HCT116 (cell line): ENCODE data around the gene HOXC13. TPM values are rescaled to one million over a fixed set of nuclear protein-coding genes. Genes with fewer than 3 reads are reported as not detected.
A peak's percentile ranks its signal among the peaks of the same experiment; 100 is the strongest.

Source experiments
- ATAC-seq: fragments of 200-7000 bp; cut with Tn5 transposase; 2 replicates; pipeline ENCODE4 v1.9.1; 2020; ENCODE audit warnings: mild to moderate bottlenecking, moderate library complexity
- BruUV-seq: library from RNA; stranded (reverse); fragments of 400-500 nt; replicated peaks from 2 replicates; lab custom pipeline; 2021; lab: Mats Ljungman, UMichigan
- CTCF ChIA-PET: fragments of 300-600 bp; sonication (Branson Sonifier 250); formaldehyde crosslinking; loops from one replicate; lab custom pipeline; 2021; ENCODE audit warnings: antibody characterized with exemption; lab: Charles Lee
- POLR2A ChIA-PET: fragments of 300-600, 350-600 bp; sonication (Branson Sonifier 250); formaldehyde crosslinking; loops from one replicate; lab custom pipeline; 2021; ENCODE audit warnings: antibody characterized with exemption; lab: Charles Lee
- RAD21 ChIA-PET, 2 experiments: fragments of 300-600 bp; sonication (Branson Sonifier 250); formaldehyde crosslinking; loops; one replicate each; lab custom pipeline; 2023; ENCODE audit warnings: low total read pairs in 2 of 2; ENCODE audit not compliant: uncharacterized antibody in 2 of 2, unreplicated experiment in 2 of 2, low non-redundant PET in 1 of 2; lab: Charles Lee
- DNase-seq: peaks from one replicate; pipeline ENCODE4 v3.0.0-alpha.2; 2010; ENCODE audit warnings: low read depth, low spot score
- H2AFZ ChIP-seq: fragments of 200-600 bp; shearing (Covaris generic), sonication (generic); 2 replicates; pipeline ENCODE4 v1.6.1; 2017; ENCODE audit warnings: low read depth, mixed run types, mixed read lengths, antibody characterized with exemption, low read length; ENCODE audit not compliant: poor library complexity, severe bottlenecking
- H3K27ac ChIP-seq: 2 replicates; pipeline ENCODE4 v1.5.1; 2012; ENCODE audit warnings: low read depth, low read length
- H3K27me3 ChIP-seq: fragments of 200-600 bp; sonication (generic); 2 replicates; pipeline ENCODE4 v1.6.1; 2016; ENCODE audit warnings: mixed run types, low read length, mixed read lengths; ENCODE audit not compliant: insufficient read depth
- H3K36me3 ChIP-seq, 2 experiments: fragments of 200-500 bp in 1 of 2; fragments of 200-600 bp in 1 of 2; sonication (Bioruptor generic) in 1 of 2; sonication (generic) in 1 of 2; 2 replicates each; pipeline versions ENCODE4 v1.5.1 to v1.6.1; 2014 to 2016; ENCODE audit warnings: low read length in 2 of 2, inconsistent platforms in 1 of 2, mixed read lengths in 1 of 2, mixed run types in 1 of 2; ENCODE audit not compliant: insufficient read depth in 2 of 2, control insufficient read depth in 1 of 2
- H3K4me1 ChIP-seq, 2 experiments: fragments of 200-600 bp in 1 of 2; sonication (generic) in 1 of 2; 2 replicates each; pipeline versions ENCODE4 v1.5.1 to v1.6.1; 2012 to 2017; ENCODE audit warnings: low read length in 2 of 2, inconsistent platforms in 1 of 2, mild to moderate bottlenecking in 1 of 2, mixed read lengths in 1 of 2, mixed run types in 1 of 2, moderate library complexity in 1 of 2; ENCODE audit not compliant: insufficient read depth in 2 of 2, control insufficient read depth in 1 of 2
- H3K4me2 ChIP-seq: fragments of 200-600 bp; sonication (generic); 2 replicates; pipeline ENCODE4 v1.6.1; 2017; ENCODE audit warnings: mixed run types, low read length, mixed read lengths
- H3K4me3 ChIP-seq, 2 experiments: fragments of 200-600 bp in 1 of 2; sonication (generic) in 1 of 2; replicated peaks in 1 of 2; 2 replicates each; pipeline ENCODE4 v1.5.1; 2011 to 2016; ENCODE audit warnings: low read length in 2 of 2, control low read depth in 1 of 2, low read depth in 1 of 2, mild to moderate bottlenecking in 1 of 2, mixed read lengths in 1 of 2, mixed run types in 1 of 2
- H3K79me2 ChIP-seq: fragments of 200-600 bp; sonication (generic); 2 replicates; pipeline ENCODE4 v1.6.1; 2017; ENCODE audit warnings: mild to moderate bottlenecking, mixed run types, low read length, moderate library complexity, mixed read lengths; ENCODE audit not compliant: insufficient read depth
- H3K9ac ChIP-seq: fragments of 200-600 bp; sonication (generic); 2 replicates; pipeline ENCODE4 v1.6.1; 2016; ENCODE audit warnings: low read length, mixed read lengths
- H3K9me2 ChIP-seq: fragments of 200-600 bp; sonication (generic), shearing (Covaris generic); 2 replicates; pipeline ENCODE4 v1.6.1; 2017; ENCODE audit warnings: mixed run types, mild to moderate bottlenecking, moderate library complexity; ENCODE audit not compliant: insufficient read depth
- H3K9me3 ChIP-seq, 2 experiments: fragments of 200-500 bp in 1 of 2; fragments of 200-600 bp in 1 of 2; sonication (Bioruptor generic) in 1 of 2; sonication (generic) in 1 of 2; 2 replicates each; pipeline ENCODE4 v1.6.1; 2014 to 2017; ENCODE audit warnings: low read length in 2 of 2, mixed read lengths in 2 of 2, inconsistent platforms in 1 of 2, low read depth in 1 of 2, mild to moderate bottlenecking in 1 of 2, mixed run types in 1 of 2, moderate library complexity in 1 of 2; ENCODE audit not compliant: control insufficient read depth in 1 of 2, insufficient read depth in 1 of 2
- H4K20me1 ChIP-seq: fragments of 200-600 bp; sonication (generic), shearing (Covaris generic); 2 replicates; pipeline ENCODE4 v1.6.1; 2017; ENCODE audit warnings: mixed run types, mild to moderate bottlenecking, moderate library complexity; ENCODE audit not compliant: insufficient read depth
- CBX3 ChIP-seq: IDR thresholded peaks from 2 replicates; pipeline ENCODE4 v1.6.1; 2012; ENCODE audit warnings: low read depth
- ELF1 ChIP-seq: IDR thresholded peaks from 2 replicates; pipeline ENCODE4 v1.6.1; 2012; ENCODE audit warnings: low read depth, borderline replicate concordance
- SIN3A ChIP-seq: IDR thresholded peaks from 2 replicates; pipeline ENCODE4 v1.6.1; 2012; ENCODE audit warnings: low read depth
- SRF ChIP-seq: IDR thresholded peaks from 2 replicates; pipeline ENCODE4 v1.6.1; 2012; ENCODE audit warnings: low read depth
- YY1 ChIP-seq: IDR thresholded peaks from 2 replicates; pipeline ENCODE4 v1.6.1; 2011; ENCODE audit warnings: low read length, low read depth, moderate library complexity, mild to moderate bottlenecking; ENCODE audit not compliant: insufficient replicate concordance; ENCODE audit errors: extremely low read depth
- ZFX ChIP-seq: fragments of 450-650 bp; IDR thresholded peaks from 2 replicates; pipeline ENCODE4 v1.6.1; 2017
- intact Hi-C: fragments of 100-400 bp; cut with micrococcal nuclease; formaldehyde crosslinking; loops from 2 replicates; pipeline ENCODE4 v1.10.0; 2022
- total RNA-seq: library from RNA; stranded (reverse); gene quantifications from one replicate; pipeline ENCODE4 v1.2.1, GENCODE V29; 2021; ENCODE audit not compliant: unreplicated experiment
- TF ChIP-seq, protein P1 (sequence below): IDR thresholded peaks from 2 replicates; pipeline ENCODE4 v1.6.1; 2012
- TF ChIP-seq, protein P2 (sequence below): IDR thresholded peaks from 2 replicates; pipeline ENCODE4 v1.6.1; 2012; ENCODE audit warnings: low read depth
- TF ChIP-seq, protein P3 (sequence below): IDR thresholded peaks from 2 replicates; pipeline ENCODE4 v1.6.1; 2011; ENCODE audit warnings: mild to moderate bottlenecking, low read length, moderate library complexity; ENCODE audit not compliant: insufficient replicate concordance; ENCODE audit errors: extremely low read depth
- TF ChIP-seq, protein P4 (sequence below), 3 experiments: fragments of 200-600 bp in 1 of 3; sonication (generic) in 1 of 3; IDR thresholded peaks in 2 of 3; conservative IDR thresholded peaks in 1 of 3; 2 replicates each; pipeline ENCODE4 v1.5.1; 2012 to 2017; ENCODE audit warnings: low read depth in 2 of 3, low read length in 2 of 3, antibody characterized with exemption in 1 of 3, borderline replicate concordance in 1 of 3, control low read depth in 1 of 3, mild to moderate bottlenecking in 1 of 3, mixed read lengths in 1 of 3, mixed run types in 1 of 3, moderate library complexity in 1 of 3; ENCODE audit not compliant: insufficient read depth in 1 of 3
- TF ChIP-seq, protein P5 (sequence below): IDR thresholded peaks from 2 replicates; pipeline ENCODE4 v1.6.1; 2012

HOXC13 gene
- total RNA-seq, 1 experiment from 2014 or later = 3.8 TPM

DNA sequence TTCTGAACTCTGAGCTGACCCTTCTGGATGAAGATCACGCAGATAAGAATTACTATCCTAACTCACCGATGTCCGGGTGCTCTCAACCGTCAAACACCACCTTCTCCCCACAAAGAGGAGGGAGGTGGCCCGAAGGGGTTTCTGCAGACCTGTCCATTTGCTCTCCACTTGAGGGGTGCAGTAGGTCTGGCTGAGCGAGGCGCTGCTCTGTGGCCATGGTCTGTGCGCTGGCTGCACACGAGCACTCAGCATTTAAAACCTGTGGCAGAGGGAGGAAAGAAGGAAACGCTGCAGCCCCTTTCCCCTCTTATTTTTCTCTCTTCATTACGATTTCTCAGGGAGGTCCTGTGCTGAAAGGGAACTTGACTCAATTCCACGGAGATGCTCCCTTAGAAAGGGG lies 1.5 kb upstream of the HOXC13 start (continued):
- TF ChIP-seq, protein P1, sequence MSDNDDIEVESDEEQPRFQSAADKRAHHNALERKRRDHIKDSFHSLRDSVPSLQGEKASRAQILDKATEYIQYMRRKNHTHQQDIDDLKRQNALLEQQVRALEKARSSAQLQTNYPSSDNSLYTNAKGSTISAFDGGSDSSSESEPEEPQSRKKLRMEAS = no peak
- TF ChIP-seq SRF = no peak
- TF ChIP-seq SIN3A = no peak
- TF ChIP-seq YY1 = no peak
- TF ChIP-seq ELF1 = no peak

DNA sequence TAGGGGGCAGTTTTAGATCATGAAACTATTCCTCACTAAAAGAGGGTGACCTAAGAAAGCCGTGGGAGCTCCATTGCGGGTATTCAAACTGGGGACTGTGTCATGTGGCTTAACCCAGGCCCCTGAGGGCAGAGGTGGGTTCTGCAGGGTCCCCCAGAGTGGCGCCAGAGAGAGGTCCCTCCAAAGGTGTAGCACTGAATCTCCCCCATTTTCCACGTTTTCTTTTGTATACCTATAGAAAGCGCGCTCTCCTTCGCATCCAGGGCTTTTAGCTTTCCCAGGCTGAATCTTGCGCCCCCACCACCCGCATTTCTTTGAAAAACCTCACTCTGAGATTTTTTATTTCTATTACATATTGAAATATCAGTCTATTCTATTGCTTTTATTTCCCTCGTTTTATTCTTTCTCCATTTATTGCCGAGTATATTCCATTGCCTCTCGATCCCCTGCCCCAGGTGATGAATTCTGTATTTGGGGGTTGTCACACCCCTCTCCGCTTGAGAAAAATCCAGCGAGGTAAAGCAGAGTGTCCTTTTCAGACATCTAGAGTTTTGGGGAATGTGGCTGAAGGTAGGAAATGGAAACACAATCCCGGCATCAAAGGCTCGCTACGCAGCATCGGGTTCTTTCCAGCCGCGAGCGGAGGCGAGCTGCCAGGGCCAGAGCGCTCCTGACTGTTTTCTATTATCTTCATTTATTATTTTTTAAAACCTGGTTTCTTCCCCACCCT lies 870 bp upstream of the HOXC13 start:
- Histone ChIP-seq H3K79me2 (no peaks in the 10 kb centered on the region), H4K20me1 (no peaks in the 10 kb centered on the region), H3K4me1 (peaks cover 8 to 15% of the 10 kb centered on the region in 2 experiments; a peak in 3 of 4 replicates), H3K27me3 (0 out of 2 replicates have a peak, but pooled peaks cover 3% of the 10 kb centered on the region), H3K4me2 (peak overlapping the region; percentile 65), H3K4me3 (peak overlapping the region in 1 of 2 experiments; percentile 39; a peak in 2 of 4 replicates), H3K27ac (no peak overlapping the region), H3K36me3 (no peaks in the 10 kb centered on the region), H2AFZ (no peak overlapping the region), H3K9me2 (no peaks in the 10 kb centered on the region), H3K9ac (no peak overlapping the region), H3K9me3 (no peaks in the 10 kb centered on the region)
- POLR2A ChIA-PET = interaction anchor here (1.5 kb wide), 1 partner anchor 16 kb away, joined by 4 read pairs; no protein-coding TSS in a partner anchor
- no TSS peak for BruUV-seq
- no peak for ATAC-seq
- RAD21 ChIA-PET = interaction anchor here in 1 of 2 experiments (0.8 kb wide), 1 partner anchor 94 kb away, joined by 3 read pairs; no protein-coding TSS in a partner anchor
- TF ChIP-seq ZFX (no peak), SRF (no peak), CBX3 (no peak)
- TF ChIP-seq, protein P2, sequence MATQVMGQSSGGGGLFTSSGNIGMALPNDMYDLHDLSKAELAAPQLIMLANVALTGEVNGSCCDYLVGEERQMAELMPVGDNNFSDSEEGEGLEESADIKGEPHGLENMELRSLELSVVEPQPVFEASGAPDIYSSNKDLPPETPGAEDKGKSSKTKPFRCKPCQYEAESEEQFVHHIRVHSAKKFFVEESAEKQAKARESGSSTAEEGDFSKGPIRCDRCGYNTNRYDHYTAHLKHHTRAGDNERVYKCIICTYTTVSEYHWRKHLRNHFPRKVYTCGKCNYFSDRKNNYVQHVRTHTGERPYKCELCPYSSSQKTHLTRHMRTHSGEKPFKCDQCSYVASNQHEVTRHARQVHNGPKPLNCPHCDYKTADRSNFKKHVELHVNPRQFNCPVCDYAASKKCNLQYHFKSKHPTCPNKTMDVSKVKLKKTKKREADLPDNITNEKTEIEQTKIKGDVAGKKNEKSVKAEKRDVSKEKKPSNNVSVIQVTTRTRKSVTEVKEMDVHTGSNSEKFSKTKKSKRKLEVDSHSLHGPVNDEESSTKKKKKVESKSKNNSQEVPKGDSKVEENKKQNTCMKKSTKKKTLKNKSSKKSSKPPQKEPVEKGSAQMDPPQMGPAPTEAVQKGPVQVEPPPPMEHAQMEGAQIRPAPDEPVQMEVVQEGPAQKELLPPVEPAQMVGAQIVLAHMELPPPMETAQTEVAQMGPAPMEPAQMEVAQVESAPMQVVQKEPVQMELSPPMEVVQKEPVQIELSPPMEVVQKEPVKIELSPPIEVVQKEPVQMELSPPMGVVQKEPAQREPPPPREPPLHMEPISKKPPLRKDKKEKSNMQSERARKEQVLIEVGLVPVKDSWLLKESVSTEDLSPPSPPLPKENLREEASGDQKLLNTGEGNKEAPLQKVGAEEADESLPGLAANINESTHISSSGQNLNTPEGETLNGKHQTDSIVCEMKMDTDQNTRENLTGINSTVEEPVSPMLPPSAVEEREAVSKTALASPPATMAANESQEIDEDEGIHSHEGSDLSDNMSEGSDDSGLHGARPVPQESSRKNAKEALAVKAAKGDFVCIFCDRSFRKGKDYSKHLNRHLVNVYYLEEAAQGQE = no peak
- TF ChIP-seq, protein P3, sequence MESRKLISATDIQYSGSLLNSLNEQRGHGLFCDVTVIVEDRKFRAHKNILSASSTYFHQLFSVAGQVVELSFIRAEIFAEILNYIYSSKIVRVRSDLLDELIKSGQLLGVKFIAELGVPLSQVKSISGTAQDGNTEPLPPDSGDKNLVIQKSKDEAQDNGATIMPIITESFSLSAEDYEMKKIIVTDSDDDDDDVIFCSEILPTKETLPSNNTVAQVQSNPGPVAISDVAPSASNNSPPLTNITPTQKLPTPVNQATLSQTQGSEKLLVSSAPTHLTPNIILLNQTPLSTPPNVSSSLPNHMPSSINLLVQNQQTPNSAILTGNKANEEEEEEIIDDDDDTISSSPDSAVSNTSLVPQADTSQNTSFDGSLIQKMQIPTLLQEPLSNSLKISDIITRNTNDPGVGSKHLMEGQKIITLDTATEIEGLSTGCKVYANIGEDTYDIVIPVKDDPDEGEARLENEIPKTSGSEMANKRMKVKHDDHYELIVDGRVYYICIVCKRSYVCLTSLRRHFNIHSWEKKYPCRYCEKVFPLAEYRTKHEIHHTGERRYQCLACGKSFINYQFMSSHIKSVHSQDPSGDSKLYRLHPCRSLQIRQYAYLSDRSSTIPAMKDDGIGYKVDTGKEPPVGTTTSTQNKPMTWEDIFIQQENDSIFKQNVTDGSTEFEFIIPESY = no peak
- TF ChIP-seq, protein P4, sequence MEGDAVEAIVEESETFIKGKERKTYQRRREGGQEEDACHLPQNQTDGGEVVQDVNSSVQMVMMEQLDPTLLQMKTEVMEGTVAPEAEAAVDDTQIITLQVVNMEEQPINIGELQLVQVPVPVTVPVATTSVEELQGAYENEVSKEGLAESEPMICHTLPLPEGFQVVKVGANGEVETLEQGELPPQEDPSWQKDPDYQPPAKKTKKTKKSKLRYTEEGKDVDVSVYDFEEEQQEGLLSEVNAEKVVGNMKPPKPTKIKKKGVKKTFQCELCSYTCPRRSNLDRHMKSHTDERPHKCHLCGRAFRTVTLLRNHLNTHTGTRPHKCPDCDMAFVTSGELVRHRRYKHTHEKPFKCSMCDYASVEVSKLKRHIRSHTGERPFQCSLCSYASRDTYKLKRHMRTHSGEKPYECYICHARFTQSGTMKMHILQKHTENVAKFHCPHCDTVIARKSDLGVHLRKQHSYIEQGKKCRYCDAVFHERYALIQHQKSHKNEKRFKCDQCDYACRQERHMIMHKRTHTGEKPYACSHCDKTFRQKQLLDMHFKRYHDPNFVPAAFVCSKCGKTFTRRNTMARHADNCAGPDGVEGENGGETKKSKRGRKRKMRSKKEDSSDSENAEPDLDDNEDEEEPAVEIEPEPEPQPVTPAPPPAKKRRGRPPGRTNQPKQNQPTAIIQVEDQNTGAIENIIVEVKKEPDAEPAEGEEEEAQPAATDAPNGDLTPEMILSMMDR (IDR thresholded peaks at IDR 0.05 in 2 of 3, conservative IDR thresholded peaks at IDR 0.05 in 1 of 3; ENCODE audit: borderline replicate concordance in 1 of 3, insufficient read depth in 1 of 3, low read depth in 2 of 3, low read length in 2 of 3) = no peak
- TF ChIP-seq, protein P5, sequence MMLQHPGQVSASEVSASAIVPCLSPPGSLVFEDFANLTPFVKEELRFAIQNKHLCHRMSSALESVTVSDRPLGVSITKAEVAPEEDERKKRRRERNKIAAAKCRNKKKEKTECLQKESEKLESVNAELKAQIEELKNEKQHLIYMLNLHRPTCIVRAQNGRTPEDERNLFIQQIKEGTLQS = no peak
- intact Hi-C loops = no loop called here
- no peak for DNase-seq
- CTCF ChIA-PET = no interaction called here
